ENCODE measurements around the gene BRI3BP.

DNA sequence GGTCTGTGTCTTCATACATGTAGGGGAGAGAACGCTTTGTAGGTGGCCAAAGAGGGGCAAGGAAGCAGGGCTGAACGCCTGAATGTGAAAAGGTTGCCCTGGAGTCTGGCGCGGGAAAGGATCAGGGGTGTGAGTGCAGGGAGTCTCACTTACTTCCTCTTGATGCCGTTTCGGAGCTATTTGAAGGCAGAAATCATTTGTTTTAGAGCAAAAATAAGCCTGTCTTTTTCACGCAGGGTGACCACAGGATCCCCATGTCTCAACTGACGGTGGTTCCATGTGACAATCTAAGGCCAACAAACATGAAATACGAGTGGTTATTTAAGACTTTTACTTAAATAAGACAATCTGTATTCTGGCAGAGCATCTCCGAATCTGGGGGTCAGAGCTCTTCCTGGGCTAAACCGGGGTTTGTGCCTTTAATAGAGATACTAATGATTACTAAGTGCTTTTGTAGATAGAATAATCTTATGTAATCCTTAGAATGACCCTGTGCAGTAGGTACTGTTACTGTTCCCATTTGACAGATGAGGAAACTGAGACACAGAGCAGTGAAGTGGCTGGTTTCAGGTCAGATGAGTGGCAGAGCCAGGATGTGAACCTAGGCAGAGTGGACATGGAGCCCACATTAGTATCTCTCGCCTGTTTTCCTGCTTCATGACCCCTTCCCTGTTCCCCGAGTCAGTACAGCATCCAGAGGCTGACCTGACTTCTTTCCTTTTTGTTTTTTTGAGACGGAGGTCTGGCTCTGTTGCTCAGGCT is 1.9 kb downstream of the BRI3BP start:
- TF ChIP-seq POLR2A (IDR thresholded peaks at IDR 0.05; ENCODE audit: extremely low read depth, insufficient read length) = no peak
- TF ChIP-seq, protein P1, sequence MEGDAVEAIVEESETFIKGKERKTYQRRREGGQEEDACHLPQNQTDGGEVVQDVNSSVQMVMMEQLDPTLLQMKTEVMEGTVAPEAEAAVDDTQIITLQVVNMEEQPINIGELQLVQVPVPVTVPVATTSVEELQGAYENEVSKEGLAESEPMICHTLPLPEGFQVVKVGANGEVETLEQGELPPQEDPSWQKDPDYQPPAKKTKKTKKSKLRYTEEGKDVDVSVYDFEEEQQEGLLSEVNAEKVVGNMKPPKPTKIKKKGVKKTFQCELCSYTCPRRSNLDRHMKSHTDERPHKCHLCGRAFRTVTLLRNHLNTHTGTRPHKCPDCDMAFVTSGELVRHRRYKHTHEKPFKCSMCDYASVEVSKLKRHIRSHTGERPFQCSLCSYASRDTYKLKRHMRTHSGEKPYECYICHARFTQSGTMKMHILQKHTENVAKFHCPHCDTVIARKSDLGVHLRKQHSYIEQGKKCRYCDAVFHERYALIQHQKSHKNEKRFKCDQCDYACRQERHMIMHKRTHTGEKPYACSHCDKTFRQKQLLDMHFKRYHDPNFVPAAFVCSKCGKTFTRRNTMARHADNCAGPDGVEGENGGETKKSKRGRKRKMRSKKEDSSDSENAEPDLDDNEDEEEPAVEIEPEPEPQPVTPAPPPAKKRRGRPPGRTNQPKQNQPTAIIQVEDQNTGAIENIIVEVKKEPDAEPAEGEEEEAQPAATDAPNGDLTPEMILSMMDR (IDR thresholded peaks at IDR 0.05; ENCODE audit: low read depth, low read length) = no peak
- TF ChIP-seq, protein P2, sequence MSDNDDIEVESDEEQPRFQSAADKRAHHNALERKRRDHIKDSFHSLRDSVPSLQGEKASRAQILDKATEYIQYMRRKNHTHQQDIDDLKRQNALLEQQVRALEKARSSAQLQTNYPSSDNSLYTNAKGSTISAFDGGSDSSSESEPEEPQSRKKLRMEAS (IDR thresholded peaks at IDR 0.05; ENCODE audit: low read depth, low read length) = peak; percentile 66; the same call in 1 of the 2 replicates

All from NB4 (cell line).